Body of pancreas (tissue), 4 donors: Measurements from ENCODE around the gene SLC12A1. TPM values are rescaled to one million over a fixed set of nuclear protein-coding genes. Genes with fewer than 3 reads are reported as not detected.

ENCODE experiments used
- ATAC-seq: fragments of 150-250 bp; one replicate; pipeline ENCODE4 v1.9.1; 2016
- DNase-seq, 4 donors: peaks; one replicate each; pipeline ENCODE4 v3.0.0-alpha.2; 2019
- H3K27ac ChIP-seq, 4 donors: fragments of 200-600 bp; sonication (generic); 1 replicate in 3 of 4; 2 replicates in 1 of 4; pipeline versions ENCODE4 v1.5.1 to v1.6.1; 2016 to 2019; ENCODE audit warnings: mild to moderate bottlenecking in 1 of 4, mixed read lengths in 1 of 4, moderate library complexity in 1 of 4
- H3K27me3 ChIP-seq, 2 donors: fragments of 200-600 bp; sonication (generic); one replicate each; pipeline ENCODE4 v1.6.0; 2016; ENCODE audit warnings: mild to moderate bottlenecking in 1 of 2
- H3K36me3 ChIP-seq, 2 donors: fragments of 200-600 bp; sonication (generic); replicated peaks in 1 of 2; 2 replicates each; pipeline ENCODE4 v1.5.1; 2016; ENCODE audit warnings: low read depth in 2 of 2; ENCODE audit not compliant: insufficient read depth in 1 of 2
- H3K4me1 ChIP-seq: fragments of 200-600 bp; sonication (generic); one replicate; pipeline ENCODE4 v1.6.0; 2016
- H3K4me3 ChIP-seq, 2 donors: fragments of 200-600 bp; sonication (generic); 1 replicate in 1 of 2; 2 replicates in 1 of 2; pipeline ENCODE4 v1.5.1; 2016 to 2019
- H3K9me3 ChIP-seq, 3 donors: fragments of 200-600 bp; sonication (generic); 1 replicate in 2 of 3; 2 replicates in 1 of 3; pipeline ENCODE4 v1.5.1; 2016
- CTCF ChIP-seq, 7 experiments: fragments of 450-650 bp in 4 of 7; fragments of 200-600 bp in 3 of 7; sonication (generic) in 3 of 7; IDR thresholded peaks; one replicate each; pipeline ENCODE4 v1.5.1; 2016 to 2019; ENCODE audit warnings: antibody characterized with exemption in 7 of 7
- POLR2A ChIP-seq, 3 donors: fragments of 450-650 bp; IDR thresholded peaks; one replicate each; pipeline ENCODE4 v1.6.1; 2016; ENCODE audit warnings: antibody characterized with exemption in 3 of 3, mild to moderate bottlenecking in 2 of 3
- WGBS, 2 donors: methylation state at CpG; one replicate each; pipeline ENCODE4 v1.1.5; 2017; 5-methylcytosine and 5-hydroxymethylcytosine counted together
- intact Hi-C: fragments of 100-400 bp; cut with DNase I; formaldehyde crosslinking; loops from one replicate; pipeline ENCODE4 v1.15.1; 2023
- total RNA-seq, 2 donors: library from RNA; depleted of rRNA; stranded (reverse); fragments of >200 nt; gene quantifications; one replicate each; pipeline ENCODE4 v1.1.0, GENCODE V29; 2016

The SLC12A1 gene
- total RNA-seq, 2 donors from 2014 or later: not detected

GRCh38 chr15:48265135-48265534 lies 59.0 kb downstream of the SLC12A1 start:
- TF ChIP-seq CTCF (IDR thresholded peaks at IDR 0.05): no peak
- TF ChIP-seq POLR2A (IDR thresholded peaks at IDR 0.05): no peak

GRCh38 chr15:48266024-48266689 lies 60.1 kb downstream of the SLC12A1 start:
- DNase-seq (no peak), ATAC-seq (no peak)
- WGBS, 2 donors: 37 to 50% methylated on average over 4 of the region's 4 CpGs
- no peaks in the 10 kb centered on the region for H3K9me3 ChIP-seq
- intact Hi-C loops: no loop called here
- H3K27me3 ChIP-seq: no peaks in the 10 kb centered on the region
- no peak overlapping the region for H3K27ac ChIP-seq
- no peaks in the 10 kb centered on the region for H3K4me1 ChIP-seq
- no peak for TF ChIP-seq CTCF (IDR thresholded peaks at IDR 0.05)
- TF ChIP-seq POLR2A (IDR thresholded peaks at IDR 0.05): no peak
- H3K36me3 ChIP-seq: no peaks in the 10 kb centered on the region
- no peak overlapping the region for H3K4me3 ChIP-seq

More at GRCh38 chr15:48265135-48265534, 59.0 kb downstream of the SLC12A1 start:
- H3K4me1 ChIP-seq: no peaks in the 10 kb centered on the region
- WGBS, 2 donors: 18 to 29% methylated on average over 1 of the region's 1 CpG
- no peak for DNase-seq
- ATAC-seq: no peak
- no peaks in the 10 kb centered on the region for H3K27me3 ChIP-seq
- H3K9me3 ChIP-seq: no peaks in the 10 kb centered on the region
- no peak overlapping the region for H3K4me3 ChIP-seq
- H3K27ac ChIP-seq: no peak overlapping the region
- intact Hi-C loops: no loop called here
- H3K36me3 ChIP-seq: no peaks in the 10 kb centered on the region

- no peak overlapping the region for H3K27ac ChIP-seq
- no peaks in the 10 kb centered on the region for H3K36me3 ChIP-seq
- no peak for TF ChIP-seq POLR2A (IDR thresholded peaks at IDR 0.05)
- intact Hi-C loops: no loop called here
- no peaks in the 10 kb centered on the region for H3K4me1 ChIP-seq
- H3K9me3 ChIP-seq: no peaks in the 10 kb centered on the region
- H3K27me3 ChIP-seq: no peaks in the 10 kb centered on the region
- 75 to 77% methylated on average over 3 of the region's 3 CpGs for WGBS, 2 donors
- ATAC-seq (no peak), DNase-seq (no peak)
- H3K4me3 ChIP-seq: no peak overlapping the region
These were observed 61.7 kb downstream of the SLC12A1 start for GRCh38 chr15:48267766-48268165.

- Histone ChIP-seq H3K36me3 (no peaks in the 10 kb centered on the region), H3K27ac (no peak overlapping the region), H3K4me1 (no peaks in the 10 kb centered on the region), H3K4me3 (no peak overlapping the region), H3K9me3 (no peaks in the 10 kb centered on the region), H3K27me3 (no peaks in the 10 kb centered on the region)
- ATAC-seq (no peak), DNase-seq (no peak)
- TF ChIP-seq CTCF (IDR thresholded peaks at IDR 0.05): no peak
- no peak for TF ChIP-seq POLR2A (IDR thresholded peaks at IDR 0.05)
- 55 to 59% methylated on average over 4 of the region's 4 CpGs for WGBS, 2 donors
- intact Hi-C loops: no loop called here
These were observed 66.9 kb downstream of the SLC12A1 start for GRCh38 chr15:48273049-48273448.

GRCh38 chr15:48278666-48279065 lies 72.6 kb downstream of the SLC12A1 start:
- Histone ChIP-seq H3K4me1 (peaks cover 5% of the 10 kb centered on the region), H3K4me3 (no peak overlapping the region), H3K9me3 (no peaks in the 10 kb centered on the region), H3K27me3 (no peaks in the 10 kb centered on the region), H3K36me3 (no peaks in the 10 kb centered on the region), H3K27ac (no peak overlapping the region)
- intact Hi-C loops: no loop called here
- TF ChIP-seq CTCF (IDR thresholded peaks at IDR 0.05): no peak
- no peak for TF ChIP-seq POLR2A (IDR thresholded peaks at IDR 0.05)
- DNase-seq: no peak
- ATAC-seq: no peak
